ENCODE results near the gene PRR5L.
"Not testable (repeated sequence)": the region's sequence is repeated elsewhere in the genome, so short reads cannot be mapped to it uniquely, and the experiment has no call there.

PRR5L gene

GRCh38 chr11:36511062-36511461 lies 215.0 kb downstream of the PRR5L start:
- DNase-seq = not testable (repeated sequence)

- DNase-seq = no peak
These were observed 215.9 kb downstream of the PRR5L start for GRCh38 chr11:36512016-36512415.

GRCh38 chr11:36513965-36514364 lies 217.9 kb downstream of the PRR5L start:
- no peak for DNase-seq

Data from KG1 (cell line).